Epithelial cell of proximal tubule (primary cell): Measurements from ENCODE around the gene SERGEF. TPM values are rescaled to one million over a fixed set of nuclear protein-coding genes. Genes with fewer than 3 reads are reported as not detected.

ENCODE experiments used
- DNase-seq: peaks from one replicate; pipeline ENCODE4 v3.0.0-alpha.2; 2011; ENCODE audit warnings: low read depth
- H3K4me3 ChIP-seq: 2 replicates; pipeline ENCODE4 v1.5.1; 2011; ENCODE audit warnings: low read depth, mild to moderate bottlenecking, low read length
- total RNA-seq: library from RNA; depleted of rRNA; stranded (reverse); fragments of >200 nt; gene quantifications from 2 replicates; pipeline ENCODE4 v1.2.3, GENCODE V29; 2015
- TF ChIP-seq, protein P1 (sequence below): conservative IDR thresholded peaks from 2 replicates; pipeline ENCODE4 v1.5.1; 2012; ENCODE audit warnings: low read depth, mild to moderate bottlenecking, low read length

SERGEF gene
- total RNA-seq, 1 donor from 2014 or later, result 30.6 TPM

DNA sequence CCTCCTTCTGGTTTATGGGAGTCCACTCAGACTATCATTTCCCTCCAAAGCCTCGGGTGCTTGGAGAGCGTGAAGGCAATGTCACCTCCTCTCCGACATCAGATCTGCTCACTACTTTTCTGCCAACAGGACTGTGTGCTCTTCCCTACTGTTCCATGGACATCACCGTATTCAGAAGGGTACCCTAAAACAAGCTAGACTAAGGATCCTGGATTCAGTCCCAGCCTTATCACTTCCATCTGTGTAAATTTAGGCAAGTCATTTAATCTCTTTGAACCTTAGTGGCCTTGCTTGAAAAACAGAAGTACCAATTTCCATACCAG, 200.0 kb downstream of the SERGEF start:
- TF ChIP-seq, protein P1, sequence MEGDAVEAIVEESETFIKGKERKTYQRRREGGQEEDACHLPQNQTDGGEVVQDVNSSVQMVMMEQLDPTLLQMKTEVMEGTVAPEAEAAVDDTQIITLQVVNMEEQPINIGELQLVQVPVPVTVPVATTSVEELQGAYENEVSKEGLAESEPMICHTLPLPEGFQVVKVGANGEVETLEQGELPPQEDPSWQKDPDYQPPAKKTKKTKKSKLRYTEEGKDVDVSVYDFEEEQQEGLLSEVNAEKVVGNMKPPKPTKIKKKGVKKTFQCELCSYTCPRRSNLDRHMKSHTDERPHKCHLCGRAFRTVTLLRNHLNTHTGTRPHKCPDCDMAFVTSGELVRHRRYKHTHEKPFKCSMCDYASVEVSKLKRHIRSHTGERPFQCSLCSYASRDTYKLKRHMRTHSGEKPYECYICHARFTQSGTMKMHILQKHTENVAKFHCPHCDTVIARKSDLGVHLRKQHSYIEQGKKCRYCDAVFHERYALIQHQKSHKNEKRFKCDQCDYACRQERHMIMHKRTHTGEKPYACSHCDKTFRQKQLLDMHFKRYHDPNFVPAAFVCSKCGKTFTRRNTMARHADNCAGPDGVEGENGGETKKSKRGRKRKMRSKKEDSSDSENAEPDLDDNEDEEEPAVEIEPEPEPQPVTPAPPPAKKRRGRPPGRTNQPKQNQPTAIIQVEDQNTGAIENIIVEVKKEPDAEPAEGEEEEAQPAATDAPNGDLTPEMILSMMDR, result no peak
- no peak for DNase-seq
- H3K4me3 ChIP-seq, result no peak overlapping the region

DNA sequence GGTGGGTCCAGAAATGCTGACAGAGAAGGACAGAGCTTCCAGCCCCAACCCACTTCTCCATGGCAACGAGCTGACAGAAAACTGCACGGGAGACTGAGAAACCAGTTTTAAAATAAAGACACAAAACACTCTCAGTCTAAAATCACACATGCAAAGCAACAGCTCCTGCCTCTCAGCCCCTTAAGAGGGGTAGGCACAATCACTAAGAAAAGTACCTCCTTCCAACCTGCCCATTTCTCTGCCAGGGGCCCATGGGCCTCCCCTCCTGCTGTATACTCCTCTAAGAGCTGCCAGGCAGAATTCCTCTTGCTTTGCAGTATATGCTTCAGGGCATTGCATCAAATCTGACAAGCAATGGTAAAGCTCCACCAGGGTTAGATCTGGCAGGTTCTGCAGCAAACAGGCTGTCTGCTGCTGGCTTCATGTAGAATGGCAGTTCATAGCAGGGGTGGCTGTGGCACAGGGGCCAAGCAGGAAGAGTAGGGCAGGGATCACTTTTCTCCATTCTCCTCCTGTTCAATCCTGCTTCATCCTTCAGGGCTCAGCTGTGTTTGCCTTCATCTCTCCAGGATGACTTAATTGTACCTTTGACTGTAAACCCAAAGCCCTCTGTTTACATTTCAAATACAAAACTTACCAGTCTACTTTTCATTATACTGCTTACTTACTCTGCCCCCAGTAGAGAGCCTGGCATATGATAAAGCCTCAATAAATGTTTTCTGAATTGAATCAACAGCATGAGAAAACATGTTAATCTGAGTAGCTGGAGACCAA, 200.6 kb downstream of the SERGEF start:
- TF ChIP-seq, protein P1, result no peak
- DNase-seq, result no peak
- H3K4me3 ChIP-seq, result no peak overlapping the region

DNA sequence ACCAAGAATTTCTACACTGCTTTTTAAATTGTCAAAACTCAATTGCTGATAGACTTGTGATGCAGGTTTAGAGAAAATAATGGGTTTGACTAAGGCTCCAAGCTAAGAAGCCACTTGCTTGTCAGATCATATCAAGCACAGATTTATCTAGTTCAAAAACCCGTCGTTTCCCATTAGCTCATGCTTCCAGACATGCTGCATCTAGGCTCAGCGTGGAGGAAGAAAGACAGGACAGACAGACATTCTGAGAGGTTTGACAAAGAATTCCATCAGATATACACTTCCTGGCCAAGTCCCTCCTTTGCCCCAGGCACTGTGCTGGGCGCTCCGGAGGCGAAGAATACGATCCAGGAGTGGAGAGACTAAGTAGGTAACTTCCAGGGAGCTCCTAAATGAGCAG, 201.5 kb downstream of the SERGEF start:
- TF ChIP-seq, protein P1, result no peak

DNA sequence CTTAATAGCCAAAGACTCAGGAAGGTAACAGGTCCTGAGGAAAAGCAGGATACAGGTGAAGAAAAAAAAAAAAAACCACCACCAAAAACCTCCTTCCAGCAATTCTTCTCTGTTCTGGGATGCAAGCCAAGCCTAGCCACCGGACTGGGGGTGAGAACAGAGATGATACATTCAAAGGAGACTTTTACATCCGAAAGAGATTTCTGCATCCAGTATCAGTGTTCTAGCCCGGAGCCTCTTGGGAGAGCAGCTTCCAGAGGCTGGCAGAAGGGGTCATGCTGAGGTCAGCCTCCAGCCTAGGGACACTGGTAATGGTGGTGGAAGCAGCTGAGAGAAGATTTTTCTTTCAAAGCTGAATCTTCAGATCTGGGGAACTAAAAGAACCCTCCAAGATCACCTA, 202.1 kb downstream of the SERGEF start:
- DNase-seq, result no peak

More for the DNA sequence above, 201.5 kb downstream of the SERGEF start:
- H3K4me3 ChIP-seq, result no peak overlapping the region
- no peak for DNase-seq

DNA sequence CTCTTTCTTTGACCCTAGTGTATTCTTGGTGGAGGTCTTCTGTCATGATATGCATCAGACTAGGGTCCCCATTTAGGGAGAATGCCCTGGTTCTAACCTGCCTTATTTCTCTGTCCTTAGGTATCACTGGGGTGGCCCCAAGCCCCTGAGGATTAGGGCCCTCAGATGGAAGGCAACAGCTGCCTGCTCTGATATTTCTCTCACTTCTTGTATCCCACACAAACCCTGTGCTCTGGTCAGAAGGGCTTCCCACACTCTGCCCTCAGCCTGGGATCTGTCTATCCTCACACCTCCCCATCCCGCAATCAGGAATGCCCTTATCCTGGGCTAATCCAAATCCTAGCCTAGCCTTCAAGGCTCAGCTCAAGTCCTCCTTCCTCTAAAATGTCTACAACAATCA, 202.8 kb downstream of the SERGEF start:
- TF ChIP-seq, protein P1, result no peak
- no peak overlapping the region for H3K4me3 ChIP-seq
- DNase-seq, result no peak

More for the DNA sequence above, 202.1 kb downstream of the SERGEF start:
- H3K4me3 ChIP-seq, result no peak overlapping the region
- TF ChIP-seq, protein P1, result no peak

DNA sequence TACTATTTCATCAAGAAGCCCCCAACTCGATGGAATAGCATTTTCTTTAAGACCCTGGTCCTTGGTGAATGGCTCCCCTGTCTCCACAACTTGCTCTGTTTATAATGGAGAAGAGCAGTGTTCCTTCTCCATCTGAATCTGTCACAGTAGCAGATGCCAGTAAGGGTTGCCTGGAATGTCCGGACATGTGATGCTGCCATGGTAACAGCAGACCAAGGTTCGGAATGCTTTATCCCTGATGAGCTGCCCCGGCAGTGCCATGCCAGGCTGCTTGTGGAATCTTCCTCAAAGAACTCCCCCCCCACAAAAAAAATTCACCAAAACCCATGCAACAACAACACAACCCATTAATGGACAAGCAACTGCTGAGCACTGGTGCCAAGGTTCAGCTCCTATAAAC, 205.8 kb downstream of the SERGEF start:
- TF ChIP-seq, protein P1, result no peak
- DNase-seq, result no peak

DNA sequence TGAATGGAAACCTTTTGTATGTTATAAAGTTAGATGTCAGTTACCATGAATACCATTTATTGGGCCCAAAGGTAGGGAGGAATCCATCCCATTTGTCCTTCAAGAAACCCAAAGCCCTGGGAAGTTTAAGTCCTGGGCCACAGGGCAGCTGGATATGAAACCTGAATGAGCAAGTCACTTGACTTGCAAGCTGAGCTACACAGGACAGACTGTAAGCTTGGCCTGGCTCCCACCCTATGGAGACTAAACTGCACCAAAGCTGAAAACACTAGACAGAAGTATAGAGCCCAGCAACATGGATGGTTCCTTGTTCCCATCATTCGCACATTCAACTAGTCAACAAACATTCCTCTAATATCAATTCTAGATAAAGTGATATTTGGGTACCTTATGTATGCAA, 207.0 kb downstream of the SERGEF start:
- TF ChIP-seq, protein P1, result no peak
- no peak overlapping the region for H3K4me3 ChIP-seq
- no peak for DNase-seq

More for the DNA sequence above, 205.8 kb downstream of the SERGEF start:
- H3K4me3 ChIP-seq, result no peak overlapping the region
